GM12892 (cell line): ENCODE data around the gene TIMM50.

Source experiments
- DNase-seq: peaks from one replicate; pipeline ENCODE4 v3.0.0; 2011; ENCODE audit not compliant: insufficient read length
- FAIRE-seq: peaks from 2 replicates; lab custom pipeline; 2011; peaks lifted over from hg19 to GRCh38; lab: Jason Lieb, UNC
- POLR2A ChIP-seq: IDR thresholded peaks from 2 replicates; pipeline ENCODE4 v1.6.1; 2011; ENCODE audit warnings: low read depth, low read length, control low read depth
- POLR2AphosphoS5 ChIP-seq: IDR thresholded peaks from 2 replicates; pipeline ENCODE4 v1.6.1; 2011; ENCODE audit warnings: low read depth, low read length, control low read depth
- TAF1 ChIP-seq: IDR thresholded peaks from 2 replicates; pipeline ENCODE4 v1.6.1; 2011; ENCODE audit warnings: low read depth, mild to moderate bottlenecking, control low read depth, low read length, borderline replicate concordance

The TIMM50 gene

DNA sequence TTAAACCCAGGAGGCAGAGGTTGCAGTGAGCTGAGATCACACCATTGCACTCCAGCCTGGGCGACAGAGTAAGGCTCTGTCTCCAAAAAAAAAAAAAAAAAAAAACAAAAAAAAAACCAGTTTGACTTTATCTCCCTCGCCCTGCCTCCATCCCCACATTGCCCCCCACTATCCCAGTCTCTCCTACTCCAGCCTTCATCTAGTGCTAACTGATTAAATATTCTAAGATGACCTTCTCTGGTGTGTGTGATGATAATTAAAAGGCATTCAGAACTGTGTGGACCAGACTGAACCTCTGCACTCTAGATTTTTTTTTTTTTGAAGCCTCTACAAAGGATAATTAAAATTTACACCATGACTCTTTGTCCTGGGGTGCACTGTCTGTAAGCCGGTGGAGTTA is 12.2 kb downstream of the TIMM50 start:
- TF ChIP-seq POLR2AphosphoS5 (no peak), TAF1 (no peak), POLR2A (no peak)
- DNase-seq (no peak), FAIRE-seq (no peak)

DNA sequence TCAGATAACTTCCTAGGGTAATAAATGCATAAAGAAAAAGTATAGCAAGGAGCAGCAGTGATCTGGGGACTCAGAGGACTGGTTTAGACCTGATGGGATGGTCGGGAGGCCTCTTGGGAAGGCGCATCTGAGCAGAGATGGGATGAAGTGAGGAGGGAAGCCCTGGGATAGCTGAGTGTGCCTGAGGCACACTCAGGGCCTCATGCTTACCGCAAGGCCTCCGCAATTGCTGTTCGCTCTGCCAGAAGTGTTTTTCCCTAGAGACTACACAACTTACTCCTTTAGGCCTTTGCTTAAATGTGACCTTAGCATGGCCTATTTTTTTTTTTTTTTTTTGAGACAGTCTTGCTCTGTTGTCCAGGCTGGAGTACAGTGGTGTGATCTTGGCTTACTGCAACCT is 14.0 kb downstream of the TIMM50 start:
- FAIRE-seq: no peak
- TF ChIP-seq POLR2A: no peak
- no peak for TF ChIP-seq TAF1
- TF ChIP-seq POLR2AphosphoS5: no peak
- no peak for DNase-seq

DNA sequence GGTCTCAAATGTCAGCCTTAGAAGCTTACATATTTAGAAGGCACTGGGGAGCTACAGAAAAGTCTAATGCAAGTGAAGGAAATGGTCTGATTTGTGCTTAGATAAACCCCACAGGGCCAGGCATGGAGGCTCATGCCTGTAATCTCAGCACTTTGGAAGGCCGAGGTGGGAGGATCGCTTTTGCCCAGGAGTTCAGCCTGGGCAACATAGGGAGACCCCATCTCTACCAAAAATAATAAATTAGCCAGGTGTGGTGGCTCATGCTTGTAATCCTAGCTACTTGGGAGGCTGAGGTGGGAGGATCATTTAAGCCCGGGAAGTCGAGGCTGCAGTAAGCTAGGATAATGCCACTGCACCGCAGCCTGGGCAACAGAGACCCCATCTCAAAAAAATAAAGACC is 15.4 kb downstream of the TIMM50 start:
- DNase-seq: no peak
- TF ChIP-seq POLR2AphosphoS5 (no peak), POLR2A (no peak), TAF1 (no peak)
- no peak for FAIRE-seq

DNA sequence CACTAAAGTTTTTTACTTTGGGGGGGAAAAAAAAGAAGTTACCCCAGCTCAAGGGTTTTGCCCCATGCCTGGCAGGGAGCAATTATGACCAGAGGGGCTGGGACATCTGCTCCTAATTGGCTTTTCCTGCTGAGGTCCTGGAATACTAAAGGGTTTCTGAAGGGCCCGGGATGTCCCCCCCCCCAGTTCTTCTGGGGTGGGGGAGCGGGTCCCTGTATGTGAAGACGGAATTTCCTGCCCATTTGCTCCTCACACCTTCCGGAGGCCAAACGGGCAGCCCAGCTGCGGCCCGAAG is 17.0 kb downstream of the TIMM50 start:
- no peak for FAIRE-seq
- TF ChIP-seq TAF1 (no peak), POLR2AphosphoS5 (no peak), POLR2A (no peak)
- DNase-seq: no peak

DNA sequence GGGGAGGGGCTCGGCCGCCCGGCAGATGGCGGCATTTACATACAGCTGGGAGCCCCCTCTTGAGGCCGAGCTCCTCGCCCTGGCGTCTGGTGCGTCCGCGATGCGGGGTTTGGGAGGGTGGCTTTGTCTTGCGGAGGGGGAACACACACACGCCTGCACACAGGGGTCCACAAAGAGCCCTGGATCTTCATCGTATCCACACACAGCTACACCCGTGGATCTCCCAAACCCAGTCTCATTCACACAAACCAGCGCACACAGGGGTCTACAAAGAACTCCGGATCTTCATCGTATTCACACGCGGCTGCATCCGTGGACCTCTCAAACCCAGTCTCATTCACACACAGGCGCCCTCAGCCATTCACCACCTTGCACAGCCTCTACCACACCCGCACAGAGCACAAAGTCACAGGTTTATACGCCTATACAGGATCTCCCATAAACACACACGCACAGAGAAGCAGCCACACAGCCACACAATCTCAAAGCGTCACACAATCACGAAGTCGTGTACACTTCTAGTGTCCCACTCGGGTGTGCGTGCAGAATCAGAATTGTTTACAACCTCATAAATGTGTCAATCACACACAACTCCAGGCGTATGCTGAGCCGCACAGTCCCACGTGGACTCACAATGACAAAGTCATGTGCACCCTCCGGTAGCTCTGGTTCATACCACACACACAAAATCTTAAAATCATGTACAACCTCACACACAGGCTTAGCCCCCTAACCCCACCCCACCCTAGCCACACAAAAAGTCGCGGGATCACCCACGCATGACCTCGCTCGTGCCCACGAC is 17.6 kb downstream of the TIMM50 start:
- TF ChIP-seq POLR2AphosphoS5 (no peak), TAF1 (no peak)
- no peak for DNase-seq
- FAIRE-seq: peak; percentile 46

DNA sequence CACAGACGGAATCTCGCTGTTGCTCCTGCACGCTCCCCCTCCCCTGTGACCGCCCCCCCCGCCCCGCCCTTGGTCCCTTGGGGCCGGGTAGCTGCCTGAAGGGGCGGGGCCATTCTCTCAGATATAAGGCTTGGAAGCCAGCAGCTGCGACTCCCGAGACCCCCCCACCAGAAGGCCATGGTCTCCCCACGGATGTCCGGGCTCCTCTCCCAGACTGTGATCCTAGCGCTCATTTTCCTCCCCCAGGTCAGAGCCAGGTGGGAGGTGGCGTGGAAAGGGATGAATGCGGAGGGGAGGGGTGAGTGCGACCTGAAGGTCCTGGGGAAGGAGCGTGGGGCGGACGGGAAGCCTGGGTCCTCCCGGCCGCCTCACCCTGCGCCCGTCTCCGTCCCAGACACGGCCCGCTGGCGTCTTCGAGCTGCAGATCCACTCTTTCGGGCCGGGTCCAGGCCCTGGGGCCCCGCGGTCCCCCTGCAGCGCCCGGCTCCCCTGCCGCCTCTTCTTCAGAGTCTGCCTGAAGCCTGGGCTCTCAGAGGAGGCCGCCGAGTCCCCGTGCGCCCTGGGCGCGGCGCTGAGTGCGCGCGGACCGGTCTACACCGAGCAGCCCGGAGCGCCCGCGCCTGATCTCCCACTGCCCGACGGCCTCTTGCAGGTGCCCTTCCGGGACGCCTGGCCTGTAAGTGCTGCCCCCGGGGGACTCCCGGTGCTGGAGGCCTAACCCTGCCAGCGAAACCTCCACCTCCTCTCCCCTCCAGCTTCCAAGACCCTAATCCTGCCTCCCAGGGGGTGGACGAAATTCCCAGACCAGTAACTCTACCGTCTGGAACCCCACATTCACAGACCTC is 18.4 kb downstream of the TIMM50 start, which contains the start of gene DLL3:
Gene DLL3 (plus strand): TSS at position 150 of the 845 bp plus-strand sequence. CDS start 28 bp downstream, at position 178.
- FAIRE-seq (no peak), DNase-seq (no peak)
- TF ChIP-seq POLR2A (no peak), TAF1 (no peak), POLR2AphosphoS5 (no peak)

DNA sequence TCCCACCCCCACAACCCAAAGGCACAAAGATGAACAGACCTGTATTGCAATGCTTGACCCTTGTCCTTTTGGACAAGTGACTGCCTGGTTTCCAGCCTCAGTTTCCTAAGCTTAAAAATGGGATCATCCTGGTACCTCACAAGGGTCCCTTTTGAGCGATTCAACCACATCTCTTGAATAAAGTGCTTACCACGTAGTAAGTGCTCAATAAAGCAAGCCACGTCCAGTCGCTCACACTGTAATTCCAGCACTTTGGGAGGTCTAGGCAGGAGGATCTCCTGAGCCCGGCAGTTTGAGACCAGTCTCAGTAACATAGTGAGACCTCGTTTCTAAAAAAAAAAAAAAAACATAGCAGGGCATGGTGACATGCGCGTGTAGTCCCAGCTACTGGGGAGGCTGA is 19.3 kb downstream of the TIMM50 start:
- no peak for TF ChIP-seq TAF1
- DNase-seq (no peak), FAIRE-seq (no peak)

DNA sequence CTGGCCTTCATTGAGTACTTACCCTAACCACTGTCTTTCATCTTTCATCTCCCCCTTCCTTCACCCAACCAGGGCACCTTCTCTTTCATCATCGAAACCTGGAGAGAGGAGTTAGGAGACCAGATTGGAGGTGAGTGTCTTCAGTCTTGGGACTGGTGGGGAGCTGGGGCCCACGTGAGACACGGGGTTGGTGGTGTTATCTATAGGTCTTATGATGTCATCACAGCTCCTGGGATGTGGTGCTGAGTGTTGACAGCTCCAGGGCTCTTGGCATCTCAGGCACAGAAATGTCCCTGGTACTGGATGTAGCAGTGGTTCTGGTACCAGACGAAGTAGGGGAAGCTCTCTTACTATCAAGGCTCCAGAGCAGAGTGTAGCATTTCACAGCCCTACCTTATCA is 19.9 kb downstream of the TIMM50 start:
- FAIRE-seq: no peak

DNA sequence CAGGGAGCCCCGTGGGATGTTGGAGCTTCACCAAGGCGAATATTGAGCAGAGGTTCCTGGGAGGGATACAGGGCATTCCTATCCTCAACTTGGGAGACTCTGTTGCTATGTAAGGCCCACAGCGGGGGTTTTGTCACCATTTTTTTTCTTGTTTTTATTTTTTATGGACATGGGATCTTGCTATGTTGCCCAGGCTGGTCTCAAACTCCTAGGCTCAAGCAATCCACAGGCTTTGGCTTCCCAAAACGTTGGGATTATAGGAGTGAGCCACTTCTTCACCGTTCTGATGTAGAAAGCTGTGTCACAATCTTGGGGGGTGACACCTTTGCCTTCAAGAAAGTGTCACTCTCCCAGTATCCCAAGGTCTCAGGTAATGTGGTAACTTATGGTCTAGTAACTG is 20.7 kb downstream of the TIMM50 start:
- no peak for FAIRE-seq
- no peak for TF ChIP-seq POLR2A
- no peak for TF ChIP-seq POLR2AphosphoS5
- TF ChIP-seq TAF1: no peak
- DNase-seq: no peak

More for the DNA sequence above, 19.9 kb downstream of the TIMM50 start:
- TF ChIP-seq POLR2AphosphoS5 (no peak), TAF1 (no peak), POLR2A (no peak)
- no peak for DNase-seq

DNA sequence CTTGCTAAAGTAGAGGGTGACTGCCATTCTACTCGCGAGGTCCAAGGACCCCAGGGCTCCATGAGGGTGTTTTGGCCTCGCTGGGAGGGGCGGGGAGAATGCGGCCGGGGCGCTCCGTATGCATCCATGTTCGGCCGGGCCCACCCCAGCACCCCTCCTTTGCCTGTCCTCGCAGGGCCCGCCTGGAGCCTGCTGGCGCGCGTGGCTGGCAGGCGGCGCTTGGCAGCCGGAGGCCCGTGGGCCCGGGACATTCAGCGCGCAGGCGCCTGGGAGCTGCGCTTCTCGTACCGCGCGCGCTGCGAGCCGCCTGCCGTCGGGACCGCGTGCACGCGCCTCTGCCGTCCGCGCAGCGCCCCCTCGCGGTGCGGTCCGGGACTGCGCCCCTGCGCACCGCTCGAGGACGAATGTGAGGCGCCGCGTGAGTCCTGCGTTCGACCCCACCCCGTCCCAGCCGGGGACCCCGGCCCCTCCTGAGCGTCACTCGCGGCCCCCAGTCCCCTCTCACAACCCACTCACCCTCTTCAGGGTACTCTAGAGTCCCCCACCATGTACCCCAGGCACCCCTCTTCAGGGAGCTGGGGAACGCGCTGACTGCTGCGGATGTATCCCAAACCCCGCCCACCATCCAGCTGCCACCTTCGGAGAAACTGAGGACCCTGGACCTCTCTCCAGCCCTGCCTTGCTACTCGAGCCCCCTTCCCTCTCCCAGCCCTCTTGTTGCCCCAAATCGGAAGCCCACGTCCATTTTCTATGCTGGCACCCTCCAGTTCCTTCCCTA is 22.2 kb downstream of the TIMM50 start:
- peak; percentile 88 for DNase-seq
- TF ChIP-seq TAF1: no peak
- TF ChIP-seq POLR2AphosphoS5: no peak
- TF ChIP-seq POLR2A: no peak
- peak; percentile 93 for FAIRE-seq

DNA sequence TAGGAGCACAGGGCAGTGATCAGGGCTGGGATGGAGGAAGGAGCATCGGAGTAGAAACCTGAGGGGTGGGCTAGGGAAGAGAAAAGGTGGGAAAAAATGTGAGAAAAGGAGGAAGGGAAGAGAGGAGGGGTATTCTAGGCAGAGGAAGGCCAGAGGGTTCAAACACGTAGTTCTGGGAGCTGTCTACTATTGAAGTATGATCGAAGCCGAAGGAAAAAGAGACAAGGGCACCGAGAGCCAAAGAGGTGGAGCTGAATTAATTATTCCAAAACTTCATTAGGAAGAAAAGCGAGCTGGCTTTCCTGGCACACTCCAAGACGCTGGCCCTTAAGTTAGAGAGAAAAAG is 25.9 kb downstream of the TIMM50 start:
- no peak for FAIRE-seq
- no peak for DNase-seq
- TF ChIP-seq TAF1: no peak
- TF ChIP-seq POLR2AphosphoS5: no peak
- TF ChIP-seq POLR2A: no peak
